Fibroblast of the aortic adventitia (primary cell): ENCODE data around the gene CFDP1. TPM values are rescaled to one million over a fixed set of nuclear protein-coding genes. Genes with fewer than 3 reads are reported as not detected.

Source experiments
- DNase-seq: peaks from one replicate; pipeline ENCODE4 v3.0.0-alpha.2; 2010; ENCODE audit warnings: low read depth
- H3K4me3 ChIP-seq: 2 replicates; pipeline ENCODE4 v1.5.1; 2011; ENCODE audit warnings: low read depth, mild to moderate bottlenecking, control low read depth, low read length, moderate library complexity
- CTCF ChIP-seq: IDR thresholded peaks from 2 replicates; pipeline ENCODE4 v1.5.1; 2011; ENCODE audit warnings: mild to moderate bottlenecking, low read length, control low read depth, inconsistent platforms; ENCODE audit not compliant: insufficient read depth
- total RNA-seq: library from RNA; depleted of rRNA; stranded (reverse); fragments of >200 nt; gene quantifications from 2 replicates; pipeline ENCODE4 v1.2.3, GENCODE V29; 2012; ENCODE audit warnings: low replicate concordance

CFDP1 gene
- total RNA-seq, 1 donor = 47.0 TPM

GRCh38 chr16:75477680-75478473 is 44.6 kb upstream of the CFDP1 start:
- DNase-seq = no peak
- no peak overlapping the region for H3K4me3 ChIP-seq
- TF ChIP-seq CTCF = no peak

GRCh38 chr16:75476817-75477216 is 43.5 kb upstream of the CFDP1 start:
- no peak for DNase-seq
- no peak for TF ChIP-seq CTCF
- H3K4me3 ChIP-seq = no peak overlapping the region

- no peak for TF ChIP-seq CTCF
- no peak for DNase-seq
- no peak overlapping the region for H3K4me3 ChIP-seq
These were observed 42.1 kb upstream of the CFDP1 start for GRCh38 chr16:75475420-75475847.

GRCh38 chr16:75472908-75473877 is 39.9 kb upstream of the CFDP1 start:
- no peak for TF ChIP-seq CTCF
- no peak overlapping the region for H3K4me3 ChIP-seq
- no peak for DNase-seq

GRCh38 chr16:75471723-75472633 is 38.7 kb upstream of the CFDP1 start:
- peak; percentile 80 for TF ChIP-seq CTCF
- DNase-seq = peak; percentile 76
- no peak overlapping the region for H3K4me3 ChIP-seq

GRCh38 chr16:75466760-75467159 is 33.5 kb upstream of the CFDP1 start:
- no peak overlapping the region for H3K4me3 ChIP-seq
- no peak for TF ChIP-seq CTCF
- no peak for DNase-seq
